H1 (cell line): ENCODE results near the gene ST6GALNAC3. TPM values are rescaled to one million over a fixed set of nuclear protein-coding genes. Genes with fewer than 3 reads are reported as not detected.

Source experiments
- CTCF ChIA-PET: fragments of 300-600 bp; sonication (Branson Sonifier 250); formaldehyde crosslinking; loops from one replicate; lab custom pipeline; 2021; ENCODE audit not compliant: partially characterized antibody; lab: Charles Lee
- POLR2A ChIA-PET: fragments of 300-600 bp; sonication (Branson Sonifier 250); formaldehyde crosslinking; loops from one replicate; lab custom pipeline; 2021; ENCODE audit warnings: inconsistent platforms; ENCODE audit not compliant: partially characterized antibody; lab: Charles Lee
- DNase-seq, 2 experiments: peaks; one replicate each; pipeline versions ENCODE4 v3.0.0 to v3.0.0-alpha.2; 2010 to 2022; ENCODE audit warnings: low spot score in 2 of 2, low read depth in 1 of 2, mixed read lengths in 1 of 2
- FAIRE-seq: peaks from 2 replicates; lab custom pipeline; 2011; peaks lifted over from hg19 to GRCh38; lab: Jason Lieb, UNC
- H2AFZ ChIP-seq: 2 replicates; pipeline ENCODE4 v1.8.1; 2012; ENCODE audit warnings: low read length, inconsistent platforms
- H2AK5ac ChIP-seq: 2 replicates; pipeline ENCODE4 v1.6.1; 2013; ENCODE audit warnings: low read depth, low read length
- H2BK120ac ChIP-seq: replicated peaks from 2 replicates; pipeline ENCODE3; 2013; ENCODE audit warnings: low read depth, low read length, inconsistent platforms
- H2BK12ac ChIP-seq: 2 replicates; pipeline ENCODE4 v1.6.1; 2013; ENCODE audit warnings: low read depth, low read length
- H2BK15ac ChIP-seq: 2 replicates; pipeline ENCODE4 v1.6.1; 2013; ENCODE audit warnings: low read length
- H2BK20ac ChIP-seq: 2 replicates; pipeline ENCODE4 v1.6.1; 2013; ENCODE audit warnings: low read length
- H2BK5ac ChIP-seq: 2 replicates; pipeline ENCODE4 v1.6.1; 2013; ENCODE audit warnings: low read depth, low read length
- H3K14ac ChIP-seq: 2 replicates; pipeline ENCODE4 v1.6.1; 2013; ENCODE audit warnings: inconsistent platforms; ENCODE audit not compliant: insufficient read length
- H3K18ac ChIP-seq: 2 replicates; pipeline ENCODE4 v1.6.1; 2013; ENCODE audit warnings: low read length; ENCODE audit errors: extremely low read depth
- H3K23ac ChIP-seq: 2 replicates; pipeline ENCODE4 v1.6.1; 2013; ENCODE audit warnings: inconsistent platforms; ENCODE audit not compliant: insufficient read length
- H3K23me2 ChIP-seq: 2 replicates; pipeline ENCODE4 v1.6.1; 2013; ENCODE audit warnings: low read depth, low read length
- H3K27ac ChIP-seq: 2 replicates; pipeline ENCODE4 v1.6.1; 2011; ENCODE audit warnings: low read depth, low read length, inconsistent platforms
- H3K27me3 ChIP-seq, 4 experiments: replicated peaks in 1 of 4; 1 replicate in 1 of 4; 2 replicates in 3 of 4; pipeline versions ENCODE4 v1.6.1 to v1.8.1; 2011 to 2013; ENCODE audit warnings: low read length in 3 of 4, mild to moderate bottlenecking in 3 of 4, inconsistent platforms in 2 of 4, mixed read lengths in 2 of 4, moderate library complexity in 1 of 4; ENCODE audit not compliant: control insufficient read depth in 3 of 4, insufficient read depth in 3 of 4; ENCODE audit errors: extremely low read depth in 1 of 4
- H3K36me3 ChIP-seq, 4 experiments: 2 replicates each; pipeline versions ENCODE4 v1.6.1 to v1.8.1; 2011 to 2013; ENCODE audit warnings: mild to moderate bottlenecking in 4 of 4, low read length in 3 of 4, moderate library complexity in 2 of 4, control low read depth in 1 of 4, inconsistent platforms in 1 of 4; ENCODE audit not compliant: insufficient read depth in 4 of 4, control insufficient read depth in 2 of 4
- H3K4ac ChIP-seq: replicated peaks from 2 replicates; pipeline ENCODE3; 2013; ENCODE audit warnings: low read length, low read depth, mixed read lengths, inconsistent platforms; ENCODE audit not compliant: insufficient read length
- H3K4me1 ChIP-seq, 4 experiments: replicated peaks in 1 of 4; 1 replicate in 1 of 4; 2 replicates in 3 of 4; pipeline versions ENCODE4 v1.6.1 to v1.8.1; 2011 to 2013; ENCODE audit warnings: low read length in 3 of 4, inconsistent platforms in 2 of 4, mixed read lengths in 1 of 4; ENCODE audit not compliant: insufficient read depth in 4 of 4, control insufficient read depth in 3 of 4
- H3K4me2 ChIP-seq, 2 experiments: 2 replicates each; pipeline versions ENCODE4 v1.6.1 to v1.8.1; 2011 to 2013; ENCODE audit warnings: low read depth in 2 of 2, low read length in 2 of 2, control low read depth in 1 of 2, inconsistent platforms in 1 of 2, mild to moderate bottlenecking in 1 of 2; ENCODE audit not compliant: insufficient read depth in 1 of 2
- H3K4me3 ChIP-seq, 4 experiments: fragments of 200-600, 300-600 bp in 1 of 4; sonication (generic), shearing (Covaris generic), sonication (Bioruptor Twin) in 1 of 4; 2 replicates each; pipeline versions ENCODE4 v1.5.1 to v1.8.1; 2011 to 2016; ENCODE audit warnings: low read length in 4 of 4, low read depth in 3 of 4, control low read depth in 2 of 4, inconsistent platforms in 2 of 4, mild to moderate bottlenecking in 2 of 4, mixed read lengths in 1 of 4, moderate library complexity in 1 of 4; ENCODE audit not compliant: insufficient read depth in 2 of 4; ENCODE audit errors: extremely low read depth in 1 of 4
- H3K56ac ChIP-seq: replicated peaks from 2 replicates; pipeline ENCODE3; 2013; ENCODE audit warnings: low read depth, mild to moderate bottlenecking, mixed read lengths, low read length, inconsistent platforms; ENCODE audit not compliant: insufficient read length
- H3K79me1 ChIP-seq: 2 replicates; pipeline ENCODE4 v1.6.1; 2013; ENCODE audit warnings: low read depth, low read length, control low read depth
- H3K79me2 ChIP-seq, 2 experiments: 2 replicates each; pipeline versions ENCODE4 v1.6.1 to v1.8.1; 2012 to 2013; ENCODE audit warnings: low read length in 2 of 2, mild to moderate bottlenecking in 2 of 2, inconsistent platforms in 1 of 2; ENCODE audit not compliant: insufficient read depth in 2 of 2, control insufficient read depth in 1 of 2
- H3K9ac ChIP-seq, 4 experiments: replicated peaks in 1 of 4; 1 replicate in 1 of 4; 2 replicates in 3 of 4; pipeline versions ENCODE4 v1.6.1 to v1.8.1; 2011 to 2013; ENCODE audit warnings: low read depth in 3 of 4, low read length in 3 of 4, control low read depth in 2 of 4, mild to moderate bottlenecking in 2 of 4, moderate library complexity in 2 of 4, inconsistent platforms in 1 of 4; ENCODE audit errors: extremely low read depth in 1 of 4
- H3K9me3 ChIP-seq, 2 experiments: 2 replicates each; pipeline versions ENCODE4 v1.6.1 to v1.8.1; 2012 to 2013; ENCODE audit warnings: mild to moderate bottlenecking in 2 of 2, moderate library complexity in 2 of 2, control low read depth in 1 of 2, inconsistent platforms in 1 of 2, low read depth in 1 of 2, low read length in 1 of 2, mixed read lengths in 1 of 2; ENCODE audit not compliant: insufficient read depth in 2 of 2
- H4K20me1 ChIP-seq, 2 experiments: replicated peaks in 1 of 2; 2 replicates each; pipeline versions ENCODE3 to v1.8.1; 2011 to 2013; ENCODE audit warnings: inconsistent platforms in 2 of 2, low read length in 2 of 2, mild to moderate bottlenecking in 1 of 2; ENCODE audit not compliant: insufficient read depth in 2 of 2, control insufficient read depth in 1 of 2
- H4K5ac ChIP-seq: 2 replicates; pipeline ENCODE4 v1.6.1; 2013; ENCODE audit warnings: low read length, low read depth, mixed read lengths, inconsistent platforms; ENCODE audit not compliant: insufficient read length
- H4K8ac ChIP-seq: 2 replicates; pipeline ENCODE4 v1.8.0; 2013; ENCODE audit warnings: mild to moderate bottlenecking, moderate library complexity, low read length, inconsistent platforms; ENCODE audit not compliant: insufficient read depth; ENCODE audit errors: extremely low read depth
- H4K91ac ChIP-seq: replicated peaks from 2 replicates; pipeline ENCODE3; 2013; ENCODE audit warnings: low read length, mixed read lengths, inconsistent platforms; ENCODE audit not compliant: insufficient read length
- CHD1 ChIP-seq: IDR thresholded peaks from 2 replicates; pipeline ENCODE4 v1.6.1; 2012; ENCODE audit warnings: low read depth, low read length, improper control_type of control experiment
- FOSL1 ChIP-seq: IDR thresholded peaks from 2 replicates; pipeline ENCODE4 v1.6.1; 2011; ENCODE audit warnings: mild to moderate bottlenecking, low read depth, low read length, moderate library complexity; ENCODE audit not compliant: insufficient read depth
- KDM1A ChIP-seq: fragments of 200-600, 300-600 bp; sonication (generic); IDR thresholded peaks from 2 replicates; pipeline ENCODE4 v1.7.1; 2016; ENCODE audit warnings: mild to moderate bottlenecking, low read length, borderline replicate concordance
- NRF1 ChIP-seq: IDR thresholded peaks from 2 replicates; pipeline ENCODE4 v1.6.1; 2011; ENCODE audit warnings: mild to moderate bottlenecking, low read depth, low read length, improper control_type of control experiment
- RNF2 ChIP-seq: fragments of 200-900, 300-1000 bp; sonication (generic); IDR thresholded peaks from 2 replicates; pipeline ENCODE4 v1.7.1; 2016; ENCODE audit warnings: borderline replicate concordance, low read depth, mild to moderate bottlenecking, antibody characterized with exemption, low read length; ENCODE audit not compliant: poor library complexity, severe bottlenecking; ENCODE audit errors: missing control alignments
- TAF7 ChIP-seq: optimal IDR thresholded peaks from 2 replicates; pipeline ENCODE3; 2011; ENCODE audit warnings: low read depth, mild to moderate bottlenecking, inconsistent platforms, low read length, moderate library complexity, borderline replicate concordance
- YY1 ChIP-seq: IDR thresholded peaks from 2 replicates; pipeline ENCODE4 v1.6.1; 2011; ENCODE audit warnings: low read depth, mild to moderate bottlenecking, low read length
- polyA plus RNA-seq, 7 experiments: library from polyadenylated mRNA; depleted of rRNA in 3 of 7; stranded (reverse) in 5 of 7; unstranded in 2 of 7; fragments of >200 nt in 5 of 7; fragments of 200-250 nt in 2 of 7; gene quantifications; 1 replicate in 5 of 7; 2 replicates in 1 of 7; 4 replicates in 1 of 7; pipeline versions ENCODE4 v1.2.1 to v1.2.3, GENCODE V29; 2011 to 2013; ENCODE audit warnings: missing spikeins in 2 of 7, mixed read lengths in 2 of 7
- total RNA-seq: library from RNA; stranded (reverse); fragmentation: NEBNext Ultra II Directional; extraction: Animal tissue kit (Norgen Biotek cat#: 25700); gene quantifications from 2 replicates; pipeline ENCODE4 v1.2.1, GENCODE V29; 2021

ST6GALNAC3 gene
- total and polyA plus RNA-seq, 2 of the 8 experiments (the other 6 are each of a cell fraction or from before 2014, with no cell fraction given), result 4.9 to 19.0 TPM

DNA sequence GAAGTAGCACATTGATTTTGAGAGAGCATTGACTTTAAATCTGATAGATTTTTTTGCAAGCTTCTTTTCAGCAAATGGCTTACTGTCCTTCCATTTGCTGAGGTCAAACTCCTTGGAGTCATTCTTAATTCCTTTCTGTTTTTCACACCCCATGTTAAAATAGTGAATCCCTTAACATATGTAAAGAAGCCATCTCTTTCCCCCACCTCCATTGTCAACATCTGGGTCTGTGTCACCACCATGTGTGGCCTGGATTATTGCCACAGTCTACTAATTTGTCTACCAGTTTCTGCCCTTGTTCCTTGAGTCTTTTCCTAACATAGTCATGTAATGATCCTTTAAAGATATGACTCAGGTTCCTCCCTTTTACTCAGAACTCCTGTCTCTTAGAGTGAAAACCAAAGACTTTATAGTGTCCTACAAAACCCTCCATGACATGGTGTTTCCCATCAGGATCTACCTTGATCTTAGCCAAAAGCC is 104.7 kb downstream of the ST6GALNAC3 start:
- Histone ChIP-seq H3K79me1 (no peaks in the 10 kb centered on the region), H3K79me2 (no peaks in the 10 kb centered on the region), H3K4me2 (no peak overlapping the region), H3K56ac (no peak overlapping the region), H3K9me3 (no peaks in the 10 kb centered on the region), H3K36me3 (no peaks in the 10 kb centered on the region), H2AFZ (no peak overlapping the region), H3K4me1 (no peaks in the 10 kb centered on the region), H3K14ac (no peak overlapping the region), H2BK120ac (no peak overlapping the region), H3K27me3 (no peaks in the 10 kb centered on the region), H3K4me3 (no peak overlapping the region), H3K23me2 (no peaks in the 10 kb centered on the region), H2BK20ac (no peak overlapping the region), H2BK12ac (no peak overlapping the region), H4K91ac (no peak overlapping the region), H3K18ac (no peak overlapping the region), H3K23ac (no peak overlapping the region), H3K4ac (no peak overlapping the region), H2AK5ac (no peak overlapping the region), H3K27ac (no peak overlapping the region), H3K9ac (no peak overlapping the region), H2BK5ac (no peak overlapping the region), H4K20me1 (no peaks in the 10 kb centered on the region), H4K8ac (no peak overlapping the region), H4K5ac (no peak overlapping the region), H2BK15ac (no peak overlapping the region)
- ChIA-PET POLR2A (no interaction called here), CTCF (interaction anchor here (1.1 kb wide), 1 partner anchor 25 kb away, joined by 4 read pairs; no protein-coding TSS in a partner anchor)
- FAIRE-seq (no peak), DNase-seq (no peak)
- TF ChIP-seq KDM1A (no peak), TAF7 (no peak), RNF2 (no peak), YY1 (no peak), NRF1 (no peak), CHD1 (no peak), FOSL1 (no peak)
